ENCODE measurements around the gene SMAD7.

- TF ChIP-seq JUNB (IDR thresholded peaks at IDR 0.05; ENCODE audit: unreplicated experiment) (no peak), POLR2AphosphoS5 (IDR thresholded peaks at IDR 0.05; ENCODE audit: low read depth) (no peak), EZH2 (IDR thresholded peaks at IDR 0.05; ENCODE audit: low read depth, unreplicated experiment) (no peak), EZH2phosphoT487 (IDR thresholded peaks at IDR 0.05; ENCODE audit: unreplicated experiment) (no peak)
- TF ChIP-seq, protein P1, sequence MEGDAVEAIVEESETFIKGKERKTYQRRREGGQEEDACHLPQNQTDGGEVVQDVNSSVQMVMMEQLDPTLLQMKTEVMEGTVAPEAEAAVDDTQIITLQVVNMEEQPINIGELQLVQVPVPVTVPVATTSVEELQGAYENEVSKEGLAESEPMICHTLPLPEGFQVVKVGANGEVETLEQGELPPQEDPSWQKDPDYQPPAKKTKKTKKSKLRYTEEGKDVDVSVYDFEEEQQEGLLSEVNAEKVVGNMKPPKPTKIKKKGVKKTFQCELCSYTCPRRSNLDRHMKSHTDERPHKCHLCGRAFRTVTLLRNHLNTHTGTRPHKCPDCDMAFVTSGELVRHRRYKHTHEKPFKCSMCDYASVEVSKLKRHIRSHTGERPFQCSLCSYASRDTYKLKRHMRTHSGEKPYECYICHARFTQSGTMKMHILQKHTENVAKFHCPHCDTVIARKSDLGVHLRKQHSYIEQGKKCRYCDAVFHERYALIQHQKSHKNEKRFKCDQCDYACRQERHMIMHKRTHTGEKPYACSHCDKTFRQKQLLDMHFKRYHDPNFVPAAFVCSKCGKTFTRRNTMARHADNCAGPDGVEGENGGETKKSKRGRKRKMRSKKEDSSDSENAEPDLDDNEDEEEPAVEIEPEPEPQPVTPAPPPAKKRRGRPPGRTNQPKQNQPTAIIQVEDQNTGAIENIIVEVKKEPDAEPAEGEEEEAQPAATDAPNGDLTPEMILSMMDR (conservative IDR thresholded peaks at IDR 0.05; ENCODE audit: low read depth in 2 of 2): no peak
- TF ChIP-seq, protein P2, sequence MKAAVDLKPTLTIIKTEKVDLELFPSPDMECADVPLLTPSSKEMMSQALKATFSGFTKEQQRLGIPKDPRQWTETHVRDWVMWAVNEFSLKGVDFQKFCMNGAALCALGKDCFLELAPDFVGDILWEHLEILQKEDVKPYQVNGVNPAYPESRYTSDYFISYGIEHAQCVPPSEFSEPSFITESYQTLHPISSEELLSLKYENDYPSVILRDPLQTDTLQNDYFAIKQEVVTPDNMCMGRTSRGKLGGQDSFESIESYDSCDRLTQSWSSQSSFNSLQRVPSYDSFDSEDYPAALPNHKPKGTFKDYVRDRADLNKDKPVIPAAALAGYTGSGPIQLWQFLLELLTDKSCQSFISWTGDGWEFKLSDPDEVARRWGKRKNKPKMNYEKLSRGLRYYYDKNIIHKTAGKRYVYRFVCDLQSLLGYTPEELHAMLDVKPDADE (IDR thresholded peaks at IDR 0.05): no peak
These were observed 45.3 kb downstream of the SMAD7 start for GRCh38 chr18:48905513-48905912.
